NCI-H526 treated with DMSO at 0.1 percent for 48 hours (cell line): Measurements from ENCODE around the gene ANK2.
"Not testable (repeated sequence)": the region's sequence is repeated elsewhere in the genome, so short reads cannot be mapped to it uniquely, and the experiment has no call there.

Experiments
- DNase-seq: peaks from one replicate; lab custom pipeline; 2025; lab: John Stamatoyannopoulos, UW

Gene ANK2

GRCh38 chr4:113052379-113052951, 3.0 kb downstream of the ANK2 start:
- no peak for DNase-seq

GRCh38 chr4:113053883-113054282, 4.4 kb downstream of the ANK2 start:
- no peak for DNase-seq

DNA sequence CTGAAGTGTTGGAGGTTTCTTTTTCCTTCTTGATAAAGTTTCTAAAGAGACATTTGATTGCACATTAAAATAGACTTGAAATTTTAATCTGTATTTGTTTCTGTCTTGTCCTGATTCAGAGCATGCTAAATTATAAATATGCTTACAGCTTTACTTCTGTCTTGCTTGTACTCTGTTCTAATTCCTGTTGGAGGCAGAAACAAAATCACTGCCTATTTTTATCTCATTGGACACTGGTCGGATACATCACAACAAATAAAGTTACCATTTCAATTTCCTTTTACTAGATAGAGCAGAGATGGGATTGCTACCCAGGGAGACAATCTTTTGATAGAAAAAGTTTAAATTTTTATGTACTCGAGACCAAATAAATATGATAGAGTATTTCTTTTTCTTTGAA, 6.9 kb downstream of the ANK2 start:
- DNase-seq = no peak

- DNase-seq = no peak
Measured at GRCh38 chr4:113057891-113058290, 8.4 kb downstream of the ANK2 start.

DNA sequence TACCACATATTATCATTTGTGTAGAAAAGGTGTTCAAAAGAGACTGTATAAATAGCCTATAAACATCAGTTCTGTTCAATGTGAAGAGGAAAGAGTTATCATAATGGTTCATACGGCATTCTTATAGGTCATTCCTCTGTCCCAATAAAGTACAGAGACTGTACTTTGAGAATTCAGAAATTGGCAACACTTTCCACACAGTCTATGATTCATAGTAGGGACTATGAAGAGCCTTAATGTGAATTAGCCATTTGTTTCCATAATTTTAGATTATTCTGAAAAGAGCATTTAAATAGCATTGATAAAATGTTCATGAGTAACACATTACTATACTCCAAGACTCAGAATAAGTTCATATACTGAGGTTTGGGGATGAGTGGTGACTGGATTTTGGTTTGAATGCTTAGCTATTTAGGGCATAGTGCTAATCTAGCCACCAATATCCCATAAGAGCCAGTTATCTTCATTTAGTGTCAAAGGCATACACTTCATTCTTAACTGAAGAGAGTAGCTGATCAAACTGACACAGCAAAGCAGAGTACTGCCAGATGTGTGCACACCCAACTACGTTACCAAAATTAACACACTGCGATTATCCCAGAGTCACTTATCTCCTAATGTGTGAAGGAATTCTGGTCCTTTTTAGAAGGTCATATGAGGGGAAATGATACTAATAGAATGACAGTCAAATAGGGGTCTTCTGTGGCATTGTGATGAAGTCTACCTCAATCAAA, 10.2 kb downstream of the ANK2 start:
- DNase-seq = no peak

DNA sequence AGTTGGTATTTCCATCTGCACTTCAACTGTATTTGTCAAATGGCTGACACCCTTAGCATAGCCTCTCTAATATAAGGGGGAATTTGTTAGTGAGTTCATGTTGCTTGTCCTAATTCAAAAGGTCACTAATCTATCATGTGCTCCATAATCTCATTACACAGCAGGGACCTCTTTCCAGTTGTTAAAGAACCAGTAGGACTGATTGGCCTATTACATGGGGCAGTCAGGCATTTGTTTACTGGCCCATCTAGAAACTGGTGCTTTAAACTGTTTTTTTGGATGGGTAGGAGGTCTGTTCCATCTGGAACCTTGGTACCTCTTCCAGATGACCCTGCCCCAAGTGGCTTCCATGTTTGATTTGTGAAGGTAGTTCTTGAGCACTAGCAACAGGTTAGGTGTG, 11.4 kb downstream of the ANK2 start:
- no peak for DNase-seq

- DNase-seq = peak; percentile 83
Measured at GRCh38 chr4:113064244-113064643, 14.8 kb downstream of the ANK2 start.

GRCh38 chr4:113065629-113066028, 16.2 kb downstream of the ANK2 start:
- no peak for DNase-seq

- DNase-seq = not testable (repeated sequence)
Measured at GRCh38 chr4:113068771-113069170, 19.3 kb downstream of the ANK2 start.

GRCh38 chr4:113069212-113069892, 19.9 kb downstream of the ANK2 start:
- no peak for DNase-seq

DNA sequence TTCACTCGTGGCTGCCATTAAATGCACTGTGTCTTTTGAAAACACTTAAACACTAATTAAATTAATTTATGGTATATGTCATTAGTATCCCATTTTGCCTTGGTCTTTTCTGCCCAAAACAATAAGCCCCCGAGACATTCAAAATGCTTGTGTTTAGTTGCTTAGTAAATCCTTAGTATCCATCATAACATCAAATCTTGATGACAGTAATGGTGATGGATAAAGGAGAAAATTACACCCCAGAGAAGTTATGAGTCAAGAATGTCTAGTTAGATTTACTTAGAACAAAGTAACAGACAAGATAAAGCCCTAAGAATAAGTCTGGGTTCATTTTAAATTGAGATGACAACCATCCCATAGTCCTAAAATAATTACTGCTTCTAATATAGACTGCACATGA, 21.3 kb downstream of the ANK2 start:
- DNase-seq = no peak

- no peak for DNase-seq
Measured at GRCh38 chr4:113071274-113071673, 21.8 kb downstream of the ANK2 start.

DNA sequence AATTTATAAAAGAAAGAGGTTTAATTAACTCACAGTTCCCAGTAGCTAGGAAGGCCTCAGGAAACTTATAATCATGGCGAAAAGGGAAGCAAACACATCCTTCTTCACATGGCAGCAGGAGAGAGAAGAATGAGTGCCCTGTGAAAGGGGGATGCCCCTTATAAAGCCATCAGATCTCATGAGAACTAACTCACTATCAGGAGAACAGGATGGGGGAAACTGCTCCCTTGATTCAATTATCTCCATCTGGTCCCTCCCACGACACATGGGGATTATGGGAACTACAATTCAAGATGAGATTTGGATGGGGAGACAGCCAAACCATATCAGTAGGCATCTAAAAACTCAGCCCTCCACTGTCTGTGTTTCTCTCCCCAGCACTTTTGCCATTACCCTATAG, 22.4 kb downstream of the ANK2 start:
- DNase-seq = no peak

DNA sequence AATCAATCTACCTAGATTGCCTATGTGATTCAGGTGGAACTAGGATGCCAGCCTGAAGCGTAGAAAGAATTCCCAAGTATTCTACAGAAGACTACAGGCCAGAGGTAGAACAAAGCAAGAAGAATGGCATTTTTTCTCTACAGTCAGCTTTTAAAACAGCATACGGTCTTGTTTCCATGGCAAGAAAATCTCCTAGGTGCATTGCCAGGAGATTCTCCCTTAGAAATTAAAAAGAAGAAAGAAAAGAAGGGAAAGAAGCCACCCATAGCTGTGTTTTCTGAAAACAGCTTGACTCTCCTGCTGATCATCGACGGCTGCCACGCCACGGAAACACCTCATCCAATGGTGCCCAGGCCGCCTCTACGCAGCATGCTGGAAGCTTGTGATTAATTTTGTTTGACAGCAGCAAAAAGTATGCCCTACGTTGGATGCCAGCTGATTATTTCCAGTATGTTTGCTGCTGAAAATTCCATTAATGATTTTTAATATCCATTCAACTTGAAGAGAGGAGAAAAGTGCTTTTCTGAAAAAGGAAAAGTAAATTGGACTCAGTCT, 24.1 kb downstream of the ANK2 start:
- DNase-seq = no peak

DNA sequence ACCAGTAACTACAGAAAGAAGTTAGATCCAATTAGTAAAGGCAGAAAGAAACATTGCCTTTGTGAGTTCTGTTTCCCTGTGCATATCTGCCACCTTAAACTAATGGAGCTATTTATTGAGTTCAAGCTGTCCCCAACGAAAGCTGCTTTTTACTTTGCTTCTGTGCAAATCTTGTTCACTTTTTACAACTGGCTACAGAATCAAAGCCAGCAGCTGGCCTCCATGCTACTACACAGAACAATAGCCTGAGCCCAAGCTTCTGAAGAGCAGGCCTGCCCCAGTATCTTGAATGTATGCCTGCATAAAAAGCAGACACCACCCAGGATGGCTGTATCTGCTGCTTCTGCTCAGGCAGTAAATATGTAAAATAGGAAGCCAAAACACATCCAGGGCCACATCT, 28.1 kb downstream of the ANK2 start:
- no peak for DNase-seq

DNA sequence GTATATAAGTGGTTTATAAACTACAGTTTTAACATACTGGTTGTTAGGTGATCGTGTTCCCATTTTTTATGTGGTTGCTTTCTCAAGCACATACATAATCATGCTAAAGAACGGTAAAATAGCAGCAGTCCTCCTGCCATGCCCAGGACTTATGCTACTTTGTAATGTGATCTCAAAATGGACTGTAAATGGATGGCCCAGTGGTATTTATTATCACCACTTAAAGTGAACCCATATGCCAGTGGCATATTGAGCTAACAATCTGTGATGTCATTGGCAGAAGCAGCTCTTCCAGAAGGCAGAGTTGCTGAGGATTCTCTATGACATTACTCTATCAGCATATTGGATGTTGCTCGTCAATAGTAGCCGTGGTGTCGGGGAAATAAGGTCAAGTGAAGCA, 28.6 kb downstream of the ANK2 start:
- DNase-seq = no peak

DNA sequence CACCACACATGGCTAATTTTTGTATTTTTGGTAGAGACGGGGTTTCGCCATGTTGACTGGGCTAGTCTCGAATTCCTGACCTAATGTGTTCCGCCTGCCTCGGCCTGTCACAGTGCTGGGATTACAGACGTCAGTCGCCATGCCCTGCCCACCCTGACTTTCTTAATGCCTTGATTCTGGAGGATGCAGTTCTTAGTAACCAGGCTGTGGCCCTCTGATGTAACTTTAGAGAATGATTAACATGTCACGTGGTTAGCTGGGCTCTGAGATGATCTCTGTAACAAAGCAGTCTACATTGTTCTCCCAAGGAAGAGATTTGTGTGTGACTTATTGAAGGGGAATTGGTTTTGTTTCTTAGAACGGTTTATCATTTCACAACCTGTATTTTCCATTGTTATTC, 30.6 kb downstream of the ANK2 start:
- DNase-seq = no peak

- no peak for DNase-seq
Measured at GRCh38 chr4:113080624-113081023, 31.2 kb downstream of the ANK2 start.

GRCh38 chr4:113083346-113083745, 33.9 kb downstream of the ANK2 start:
- no peak for DNase-seq

DNA sequence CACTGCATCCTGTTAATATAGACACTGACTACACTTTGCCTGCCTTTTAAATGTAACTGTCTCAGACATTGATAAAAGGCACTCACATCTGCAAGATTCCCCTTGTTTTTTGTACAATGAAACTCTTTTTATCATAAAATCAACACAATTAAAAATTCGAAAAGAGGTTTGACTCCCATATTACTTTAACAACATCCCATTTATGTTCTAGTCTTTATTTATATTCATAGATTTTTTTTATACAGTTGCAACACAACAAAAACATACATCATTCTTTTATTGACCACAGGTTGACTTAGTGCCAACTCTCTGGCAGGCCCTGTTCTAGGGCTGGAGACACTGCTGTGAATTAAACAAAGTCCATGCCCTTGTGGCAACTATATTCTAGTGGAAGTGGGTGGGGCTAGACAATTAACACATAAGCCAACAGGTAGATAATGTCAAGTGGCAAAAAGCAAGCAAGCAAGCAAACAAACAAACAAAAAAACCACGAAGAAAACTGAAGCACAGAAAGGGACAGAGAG, 36.8 kb downstream of the ANK2 start:
- no peak for DNase-seq

DNA sequence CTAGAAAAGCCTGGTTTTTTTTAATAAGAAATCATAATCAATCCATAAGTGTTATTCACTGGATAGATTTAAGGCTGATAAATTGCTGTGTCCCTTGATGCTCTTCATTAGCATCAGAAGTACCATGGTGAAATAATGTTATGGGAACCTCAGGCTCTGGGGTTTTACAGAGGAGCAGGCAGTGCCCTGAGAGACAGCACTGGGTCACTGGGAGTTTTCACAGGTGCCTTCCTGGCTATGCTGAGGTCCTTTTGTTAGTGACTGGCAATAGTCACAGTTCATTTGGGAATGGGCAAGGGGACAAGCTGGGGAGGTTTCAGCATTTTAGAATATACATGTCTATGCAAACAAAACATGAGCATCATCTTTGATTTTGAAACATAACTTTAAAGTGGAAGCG, 38.6 kb downstream of the ANK2 start:
- DNase-seq = no peak

- DNase-seq = no peak
Measured at GRCh38 chr4:113090954-113091353, 41.5 kb downstream of the ANK2 start.

DNA sequence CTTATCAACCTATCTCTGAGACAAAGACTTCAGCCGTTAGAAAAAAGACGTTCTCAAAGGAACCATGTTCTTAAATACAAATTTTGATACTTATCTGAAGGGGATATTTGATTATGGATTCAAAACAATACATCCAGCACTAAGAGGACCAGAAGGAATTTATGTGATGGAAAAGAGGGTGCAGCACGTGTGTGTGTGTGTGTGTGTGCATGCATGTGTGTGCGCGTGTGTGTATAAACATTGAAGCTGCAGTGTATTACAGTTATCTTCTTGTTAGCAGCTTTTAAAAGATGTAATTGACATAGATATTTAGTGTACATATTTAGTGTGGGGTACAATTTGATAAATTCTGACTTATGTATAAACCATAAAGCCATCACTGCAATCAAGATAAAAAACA, 44.9 kb downstream of the ANK2 start:
- no peak for DNase-seq
